ENCODE results near the gene TCEA2.
"Not testable (repeated sequence)": the region's sequence is repeated elsewhere in the genome, so short reads cannot be mapped to it uniquely, and the experiment has no call there.

The TCEA2 gene

GRCh38 chr20:64108731-64109681 lies 46.0 kb downstream of the TCEA2 start:
- no peak for DNase-seq (ENCODE audit: low read depth in 2 of 2)

- no peak for DNase-seq (ENCODE audit: low read depth in 2 of 2)
Measured at GRCh38 chr20:64109831-64110391, 46.9 kb downstream of the TCEA2 start.

GRCh38 chr20:64110411-64111068 lies 47.5 kb downstream of the TCEA2 start:
- DNase-seq (ENCODE audit: low read depth in 2 of 2): no peak

- DNase-seq (ENCODE audit: low read depth in 2 of 2): no peak
Measured at GRCh38 chr20:64111841-64112641, 49.0 kb downstream of the TCEA2 start.

- DNase-seq (ENCODE audit: low read depth in 2 of 2): no peak
Measured at GRCh38 chr20:64112691-64113443, 49.9 kb downstream of the TCEA2 start.

- no peak for DNase-seq (ENCODE audit: low read depth in 2 of 2)
Measured at GRCh38 chr20:64113444-64113775, 50.4 kb downstream of the TCEA2 start.

GRCh38 chr20:64113796-64114355 lies 50.9 kb downstream of the TCEA2 start:
- no peak for DNase-seq (ENCODE audit: low read depth in 2 of 2)

- DNase-seq (ENCODE audit: low read depth in 2 of 2): no peak
Measured at GRCh38 chr20:64114356-64114971, 51.5 kb downstream of the TCEA2 start.

- DNase-seq (ENCODE audit: low read depth in 2 of 2): no peak
Measured at GRCh38 chr20:64115171-64115911, 52.3 kb downstream of the TCEA2 start.

GRCh38 chr20:64116016-64116415 lies 53.0 kb downstream of the TCEA2 start:
- DNase-seq (ENCODE audit: low read depth in 2 of 2): no peak

GRCh38 chr20:64116541-64117431 lies 53.8 kb downstream of the TCEA2 start:
- DNase-seq (ENCODE audit: low read depth in 2 of 2): no peak

GRCh38 chr20:64117432-64117777 lies 54.4 kb downstream of the TCEA2 start:
- not testable (repeated sequence) for DNase-seq (ENCODE audit: low read depth in 2 of 2)

GRCh38 chr20:64119301-64119680 lies 56.3 kb downstream of the TCEA2 start:
- no peak for DNase-seq (ENCODE audit: low read depth in 2 of 2)

- DNase-seq (ENCODE audit: low read depth in 2 of 2): no peak
Measured at GRCh38 chr20:64119681-64120341, 56.8 kb downstream of the TCEA2 start.

- no peak for DNase-seq (ENCODE audit: low read depth in 2 of 2)
Measured at GRCh38 chr20:64121586-64121985, 58.6 kb downstream of the TCEA2 start.
